Keratinocyte (primary cell): ENCODE data around the gene DCST2.

Source experiments
- CTCF ChIP-seq, 3 experiments: IDR thresholded peaks in 1 of 3; conservative IDR thresholded peaks in 1 of 3; optimal IDR thresholded peaks in 1 of 3; 2 replicates in 2 of 3; 3 replicates in 1 of 3; pipeline versions ENCODE3 to v1.5.1; 2011; ENCODE audit warnings: low read length in 3 of 3, mild to moderate bottlenecking in 3 of 3, moderate library complexity in 2 of 3, control low read depth in 1 of 3, inconsistent platforms in 1 of 3; ENCODE audit not compliant: insufficient read depth in 2 of 3; ENCODE audit errors: extremely low read depth in 1 of 3
- EZH2 ChIP-seq: IDR thresholded peaks from one replicate; pipeline ENCODE4 v1.6.1; 2012; ENCODE audit warnings: inconsistent platforms, mild to moderate bottlenecking, low read length, moderate library complexity

GRCh38 chr1:155075535-155075934, 42.0 kb upstream of the DCST2 start:
- TF ChIP-seq EZH2 (no peak), CTCF (optimal IDR thresholded peaks at IDR 0.05 in 1 of 3, IDR thresholded peaks at IDR 0.05 in 1 of 3, conservative IDR thresholded peaks at IDR 0.05 in 1 of 3; ENCODE audit: extremely low read depth in 1 of 3, insufficient read depth in 2 of 3, low read length in 3 of 3) (no peak)
